IMR-90 (cell line): Measurements from ENCODE around the gene PIP5K1B.

Source experiments
- BHLHE40 ChIP-seq: fragments of 150-350 bp; IDR thresholded peaks from 2 replicates; pipeline ENCODE4 v1.6.1; 2016; ENCODE audit warnings: mild to moderate bottlenecking, low read depth, low read length
- FOS ChIP-seq: fragments of 150-350 bp; IDR thresholded peaks from 2 replicates; pipeline ENCODE4 v1.6.1; 2016; ENCODE audit warnings: low read depth, low read length
- MAFK ChIP-seq: IDR thresholded peaks from 2 replicates; pipeline ENCODE4 v1.6.1; 2012; ENCODE audit warnings: low read depth, low read length, improper control_type of control experiment
- MXI1 ChIP-seq: IDR thresholded peaks from 2 replicates; pipeline ENCODE4 v1.6.1; 2012; ENCODE audit warnings: low read depth, mild to moderate bottlenecking, low read length, moderate library complexity, borderline replicate concordance
- POLR2A ChIP-seq: IDR thresholded peaks from 2 replicates; pipeline ENCODE4 v1.6.1; 2012; ENCODE audit warnings: mild to moderate bottlenecking, low read depth, low read length
- RCOR1 ChIP-seq: IDR thresholded peaks from 2 replicates; pipeline ENCODE4 v1.6.1; 2012; ENCODE audit warnings: mild to moderate bottlenecking, low read length, improper control_type of control experiment; ENCODE audit not compliant: insufficient replicate concordance
- RFX5 ChIP-seq: IDR thresholded peaks from 2 replicates; pipeline ENCODE4 v1.8.0; 2012; ENCODE audit warnings: low read depth, mild to moderate bottlenecking, low read length, moderate library complexity
- USF2 ChIP-seq: fragments of 150-350 bp; IDR thresholded peaks from 2 replicates; pipeline ENCODE4 v1.6.1; 2017; ENCODE audit warnings: mild to moderate bottlenecking, antibody characterized with exemption, low read length, low read depth
- TF ChIP-seq, protein P1 (sequence below): conservative IDR thresholded peaks from 2 replicates; pipeline ENCODE4 v1.5.1; 2012; ENCODE audit warnings: mild to moderate bottlenecking, low read depth, low read length, improper control_type of control experiment

GRCh38 chr9:68707801-68708488 lies 2.9 kb downstream of the PIP5K1B start:
- TF ChIP-seq, protein P1, sequence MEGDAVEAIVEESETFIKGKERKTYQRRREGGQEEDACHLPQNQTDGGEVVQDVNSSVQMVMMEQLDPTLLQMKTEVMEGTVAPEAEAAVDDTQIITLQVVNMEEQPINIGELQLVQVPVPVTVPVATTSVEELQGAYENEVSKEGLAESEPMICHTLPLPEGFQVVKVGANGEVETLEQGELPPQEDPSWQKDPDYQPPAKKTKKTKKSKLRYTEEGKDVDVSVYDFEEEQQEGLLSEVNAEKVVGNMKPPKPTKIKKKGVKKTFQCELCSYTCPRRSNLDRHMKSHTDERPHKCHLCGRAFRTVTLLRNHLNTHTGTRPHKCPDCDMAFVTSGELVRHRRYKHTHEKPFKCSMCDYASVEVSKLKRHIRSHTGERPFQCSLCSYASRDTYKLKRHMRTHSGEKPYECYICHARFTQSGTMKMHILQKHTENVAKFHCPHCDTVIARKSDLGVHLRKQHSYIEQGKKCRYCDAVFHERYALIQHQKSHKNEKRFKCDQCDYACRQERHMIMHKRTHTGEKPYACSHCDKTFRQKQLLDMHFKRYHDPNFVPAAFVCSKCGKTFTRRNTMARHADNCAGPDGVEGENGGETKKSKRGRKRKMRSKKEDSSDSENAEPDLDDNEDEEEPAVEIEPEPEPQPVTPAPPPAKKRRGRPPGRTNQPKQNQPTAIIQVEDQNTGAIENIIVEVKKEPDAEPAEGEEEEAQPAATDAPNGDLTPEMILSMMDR: no peak
- TF ChIP-seq BHLHE40 (no peak), POLR2A (no peak), MAFK (no peak), RCOR1 (no peak), FOS (no peak), MXI1 (no peak), USF2 (no peak), RFX5 (no peak)
